MM.1S (cell line): ENCODE results near the gene GNAQ.
"Not testable (repeated sequence)": the region's sequence is repeated elsewhere in the genome, so short reads cannot be mapped to it uniquely, and the experiment has no call there.

Experiments
- CTCF ChIP-seq: fragments of 300-600 bp; sonication (generic); IDR thresholded peaks from 2 replicates; pipeline ENCODE4 v1.5.1; 2016; ENCODE audit warnings: antibody characterized with exemption, low read length, mixed read lengths
- EZH2 ChIP-seq: fragments of 300-600 bp; sonication (generic); optimal IDR thresholded peaks from 2 replicates; pipeline ENCODE3; 2017; ENCODE audit warnings: low read depth, mild to moderate bottlenecking, antibody characterized with exemption, low read length, mixed read lengths
- EZH2phosphoT487 ChIP-seq: fragments of 300-600 bp; sonication (generic); IDR thresholded peaks from 2 replicates; pipeline ENCODE4 v1.6.1; 2018; ENCODE audit warnings: antibody characterized with exemption, low read length

GRCh38 chr9:77690119-77690518 is 341.5 kb downstream of the GNAQ start:
- not testable (repeated sequence) for TF ChIP-seq CTCF, EZH2, EZH2phosphoT487
